Psoas muscle (tissue), 8 donors: ENCODE data around the gene MEF2A. TPM values are rescaled to one million over a fixed set of nuclear protein-coding genes. Genes with fewer than 3 reads are reported as not detected.

Experiments used
- ATAC-seq, 4 donors: fragments of 200-7000 bp; cut with Tn5 transposase; one replicate each; pipeline ENCODE4 v1.9.1; 2020; ENCODE audit warnings: moderate library complexity in 3 of 4, mild to moderate bottlenecking in 2 of 4
- DNase-seq, 2 donors: peaks; one replicate each; pipeline ENCODE4 v3.0.0-alpha.2; 2020
- H3K27ac ChIP-seq: fragments of 200-600 bp; one replicate; pipeline ENCODE4 v1.8.0; 2022
- H3K27me3 ChIP-seq, 3 donors: fragments of 200-600 bp in 1 of 3; one replicate each; pipeline versions ENCODE4 v1.6.1 to v1.8.0; 2013 to 2022; ENCODE audit warnings: low read length in 2 of 3, mild to moderate bottlenecking in 2 of 3, moderate library complexity in 1 of 3; ENCODE audit not compliant: insufficient read depth in 3 of 3
- H3K36me3 ChIP-seq, 2 donors: fragments of 200-600 bp in 1 of 2; one replicate each; pipeline versions ENCODE4 v1.6.1 to v1.8.0; 2013 to 2022; ENCODE audit warnings: low read depth in 1 of 2, mild to moderate bottlenecking in 1 of 2, moderate library complexity in 1 of 2; ENCODE audit not compliant: insufficient read depth in 1 of 2
- H3K4me1 ChIP-seq: fragments of 200-600 bp; one replicate; pipeline ENCODE4 v1.8.0; 2022
- H3K4me3 ChIP-seq: fragments of 200-600 bp; one replicate; pipeline ENCODE4 v1.8.0; 2022; ENCODE audit warnings: mild to moderate bottlenecking
- H3K9me3 ChIP-seq: fragments of 200-600 bp; one replicate; pipeline ENCODE4 v1.8.0; 2022
- CTCF ChIP-seq: fragments of 200-600 bp; IDR thresholded peaks from one replicate; pipeline ENCODE4 v1.8.0; 2022; ENCODE audit warnings: antibody characterized with exemption
- WGBS, 3 donors: extraction: QIAGEN DNeasy Blood & Tissue Kit; methylation state at CpG; one replicate each; pipeline versions ENCODE4 v1.1.6 to v1.1.7; 2013; 5-methylcytosine and 5-hydroxymethylcytosine counted together
- intact Hi-C, 2 donors: fragments of 100-400 bp; cut with DNase I; formaldehyde crosslinking; loops; one replicate each; pipeline versions ENCODE4 v1.11.0 to v1.14.2; 2022
- polyA plus RNA-seq, 3 donors: library from polyadenylated mRNA; stranded (reverse); fragments of 200-250 nt; gene quantifications; one replicate each; pipeline ENCODE4 v1.2.3, GENCODE V29; 2013
- total RNA-seq, 4 donors: library from RNA; stranded (reverse); fragmentation: NEBNext Ultra II Directional in 2 of 4; extraction: Animal tissue kit (Norgen Biotek cat#: 25700) in 2 of 4; gene quantifications; one replicate each; pipeline versions ENCODE4 v1.2.1 to v1.2.4, GENCODE V29; 2021 to 2023
- donor health status: healthy with polysubstance abuse.
- donor health status: DM: no; HTN: no; CAD: no; lungs with moderate emphysema.
- donor health status: Bipolar disorder and iron deficiency.
- donor health status: healthy.
- donor health status: DM: yes; HTN: yes; CAD: no.
- donor health status: DM: no; HTN: no; CAD: no.
- donor health status: DM: no; HTN: no; CAD: no.
- donor health status: DM: yes; HTN: yes; CAD: no.

Gene MEF2A
- total and polyA plus RNA-seq, 7 donors = 17.1 to 92.6 (median 63.9) TPM

- 53 to 65% (median 59%) methylated on average over 6 of the region's 6 CpGs for WGBS, 3 donors
Measured at GRCh38 chr15:99592145-99592791, 26.5 kb downstream of the MEF2A start.

GRCh38 chr15:99593070-99593469 lies 27.3 kb downstream of the MEF2A start:
- no peak for DNase-seq
- H3K4me1 ChIP-seq = peaks cover 83% of the 10 kb centered on the region
- no peak for ATAC-seq
- intact Hi-C loops = no loop called here
- H3K9me3 ChIP-seq = no peaks in the 10 kb centered on the region
- no peak overlapping the region for H3K4me3 ChIP-seq
- WGBS, 3 donors = 66 to 83% (median 78%) methylated on average over 6 of the region's 6 CpGs
- no peaks in the 10 kb centered on the region for H3K36me3 ChIP-seq
- H3K27me3 ChIP-seq = no peaks in the 10 kb centered on the region
- TF ChIP-seq CTCF = no peak
- H3K27ac ChIP-seq = no peak overlapping the region

More at GRCh38 chr15:99592145-99592791, 26.5 kb downstream of the MEF2A start:
- H3K4me1 ChIP-seq = peaks cover 83% of the 10 kb centered on the region
- TF ChIP-seq CTCF = no peak
- peaks cover 6% of the 10 kb centered on the region for H3K9me3 ChIP-seq
- H3K4me3 ChIP-seq = no peak overlapping the region
- no peaks in the 10 kb centered on the region for H3K27me3 ChIP-seq
- ATAC-seq (peak in 2 of 4 donors; percentile 43 to 52), DNase-seq (no peak)
- intact Hi-C loops = no loop called here
- no peak overlapping the region for H3K27ac ChIP-seq
- H3K36me3 ChIP-seq = no peaks in the 10 kb centered on the region

GRCh38 chr15:99594916-99595315 lies 29.1 kb downstream of the MEF2A start:
- 84 to 94% (median 93%) methylated on average over 2 of the region's 2 CpGs for WGBS, 3 donors
- intact Hi-C loops = no loop called here
- no peak for DNase-seq
- H3K4me3 ChIP-seq = no peak overlapping the region
- no peak overlapping the region for H3K27ac ChIP-seq
- no peak for TF ChIP-seq CTCF
- ATAC-seq = no peak
- H3K36me3 ChIP-seq = peaks cover 0 to 1% of the 10 kb centered on the region in 2 donors
- no peaks in the 10 kb centered on the region for H3K9me3 ChIP-seq
- H3K4me1 ChIP-seq = peaks cover 67% of the 10 kb centered on the region
- H3K27me3 ChIP-seq = no peaks in the 10 kb centered on the region

GRCh38 chr15:99598296-99598695 lies 32.5 kb downstream of the MEF2A start:
- no peak for DNase-seq
- Histone ChIP-seq H3K27me3 (no peaks in the 10 kb centered on the region), H3K36me3 (peaks cover 4 to 5% of the 10 kb centered on the region in 2 donors), H3K9me3 (no peaks in the 10 kb centered on the region), H3K4me3 (no peak overlapping the region), H3K27ac (no peak overlapping the region), H3K4me1 (peaks cover 37% of the 10 kb centered on the region)
- intact Hi-C loops = no loop called here
- WGBS, 3 donors = 96 to 99% (median 97%) methylated on average over 3 of the region's 3 CpGs
- ATAC-seq = no peak
- TF ChIP-seq CTCF = no peak

GRCh38 chr15:99603828-99604227 lies 38.0 kb downstream of the MEF2A start:
- no peak overlapping the region for H3K4me3 ChIP-seq
- no peak overlapping the region for H3K27ac ChIP-seq
- peaks cover 33% of the 10 kb centered on the region for H3K4me1 ChIP-seq
- H3K9me3 ChIP-seq = no peaks in the 10 kb centered on the region
- TF ChIP-seq CTCF = no peak
- intact Hi-C loops = no loop called here
- ATAC-seq (no peak), DNase-seq (no peak)
- no peaks in the 10 kb centered on the region for H3K27me3 ChIP-seq
- peaks cover 4 to 5% of the 10 kb centered on the region in 2 donors for H3K36me3 ChIP-seq
- WGBS, 3 donors = 90 to 100% (median 97%) methylated on average over 1 of the region's 1 CpG
